Measurements from ENCODE around the gene NRCAM. TPM values are rescaled to one million over a fixed set of nuclear protein-coding genes. Genes with fewer than 3 reads are reported as not detected.

The NRCAM gene
- total RNA-seq, 1 experiment from 2014 or later, result 2.7 TPM

- no peak for TF ChIP-seq ARID4B (CRISPR knock-in tag; IDR thresholded peaks at IDR 0.05; ENCODE audit: borderline replicate concordance)
- TF ChIP-seq HMGXB4 (CRISPR knock-in tag; IDR thresholded peaks at IDR 0.05), result no peak
- TF ChIP-seq JUN (CRISPR knock-in tag; IDR thresholded peaks at IDR 0.05), result no peak
- no peak for TF ChIP-seq IRF2 (CRISPR knock-in tag; IDR thresholded peaks at IDR 0.05; ENCODE audit: borderline replicate concordance, low read depth)
- TF ChIP-seq GABPB1 (CRISPR knock-in tag; IDR thresholded peaks at IDR 0.05), result no peak
Observed at GRCh38 chr7:108454317-108454673, 1.9 kb downstream of the NRCAM start (continued).

GRCh38 chr7:108453320-108453719, 2.9 kb downstream of the NRCAM start:
- ChIA-PET POLR2A (no interaction called here), CTCF (interaction anchor here (1.0 to 3.8 kb wide), 4 partner anchors 44 to 272 kb away, joined by 3 to 16 read pairs (median 4); no protein-coding TSS in a partner anchor)
- DNase-seq (ENCODE audit: low spot score), result no peak
- Mint-ChIP-seq H3K27me3 (ENCODE audit: low read depth) (peaks cover 47% of the 10 kb centered on the region), H3K36me3 (no peaks in the 10 kb centered on the region), H3K27ac (no peak overlapping the region), H3K4me3 (no peak overlapping the region), H3K9me3 (no peaks in the 10 kb centered on the region), H3K4me1 (peaks cover 37% of the 10 kb centered on the region)
- no peak for ATAC-seq
- TF ChIP-seq ELF4 (CRISPR knock-in tag; IDR thresholded peaks at IDR 0.05; ENCODE audit: low read depth), result no peak
- TF ChIP-seq ATF3 (CRISPR knock-in tag; conservative IDR thresholded peaks at IDR 0.05), result no peak
- TF ChIP-seq E2F5 (CRISPR knock-in tag; IDR thresholded peaks at IDR 0.05), result no peak
- TF ChIP-seq MYBL2 (CRISPR knock-in tag; IDR thresholded peaks at IDR 0.05), result no peak
- TF ChIP-seq RORB (CRISPR knock-in tag; IDR thresholded peaks at IDR 0.05), result no peak

GRCh38 chr7:108452707-108453106, 3.5 kb downstream of the NRCAM start:
- DNase-seq (ENCODE audit: low spot score) (no peak), ATAC-seq (0 out of 2 replicates have a peak, but pooled peaks have one; percentile 3)
- POLR2A ChIA-PET, result no interaction called here
- Mint-ChIP-seq H3K27ac (no peak overlapping the region), H3K4me3 (no peak overlapping the region), H3K4me1 (peaks cover 32% of the 10 kb centered on the region), H3K27me3 (ENCODE audit: low read depth) (peaks cover 41% of the 10 kb centered on the region), H3K9me3 (no peaks in the 10 kb centered on the region), H3K36me3 (no peaks in the 10 kb centered on the region)
- CTCF ChIA-PET, result interaction anchor here (0.7 to 3.8 kb wide), 8 partner anchors 13 to 271 kb away, joined by 3 to 16 read pairs (median 3); partner anchors contain the start of gene PNPLA8
- TF ChIP-seq CTCF (IDR thresholded peaks at IDR 0.05) (peak; percentile 37), ATF3 (CRISPR knock-in tag; conservative IDR thresholded peaks at IDR 0.05) (no peak)
